ENCODE results near the gene IFITM1.

- TF ChIP-seq POLR2A (IDR thresholded peaks at IDR 0.05) (no peak), CTCF (IDR thresholded peaks at IDR 0.05) (no peak)
Measured at GRCh38 chr11:334264-334994, 20.6 kb downstream of the IFITM1 start.
